ENCODE measurements around the gene MVB12B.
"Not testable (repeated sequence)": the region's sequence is repeated elsewhere in the genome, so short reads cannot be mapped to it uniquely, and the experiment has no call there.

The MVB12B gene

DNA sequence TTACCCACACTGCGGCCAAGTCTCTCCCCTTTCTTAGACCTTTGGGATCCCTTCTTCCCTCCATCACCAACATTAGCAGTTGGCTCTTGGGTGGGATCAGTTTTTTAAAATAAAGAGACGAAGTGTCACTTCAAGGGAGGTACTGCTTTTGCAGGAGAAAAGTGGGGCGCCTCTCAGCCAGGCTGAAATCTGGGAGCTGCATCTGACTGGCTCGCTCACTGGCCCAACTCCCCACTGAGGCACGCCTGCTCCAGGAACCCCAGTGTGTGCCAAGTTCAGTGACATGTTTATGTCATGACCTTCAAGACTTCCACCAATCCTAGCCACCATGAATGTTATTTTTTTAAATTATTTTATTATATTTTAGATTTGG is 130.5 kb downstream of the MVB12B start:
- no peak for DNase-seq

DNA sequence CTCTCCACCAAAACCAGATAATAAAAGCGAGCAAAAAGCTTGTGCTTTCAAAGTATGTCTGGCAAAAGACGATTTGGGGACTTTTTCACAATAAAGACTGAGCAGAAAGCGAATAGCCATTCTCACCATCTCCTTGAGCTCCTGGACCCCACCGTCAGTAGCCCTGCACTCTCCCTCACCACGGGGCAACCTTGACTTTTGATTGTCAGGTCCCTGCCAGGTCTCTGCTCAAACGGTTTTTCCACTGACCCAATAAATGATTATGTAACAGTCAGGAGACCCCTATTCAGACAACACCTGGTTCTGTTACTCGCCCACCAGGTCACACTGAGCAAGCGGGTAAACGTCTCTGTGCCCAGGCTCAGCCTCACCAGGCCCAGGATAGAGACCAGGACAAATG is 131.3 kb downstream of the MVB12B start:
- DNase-seq: no peak

DNA sequence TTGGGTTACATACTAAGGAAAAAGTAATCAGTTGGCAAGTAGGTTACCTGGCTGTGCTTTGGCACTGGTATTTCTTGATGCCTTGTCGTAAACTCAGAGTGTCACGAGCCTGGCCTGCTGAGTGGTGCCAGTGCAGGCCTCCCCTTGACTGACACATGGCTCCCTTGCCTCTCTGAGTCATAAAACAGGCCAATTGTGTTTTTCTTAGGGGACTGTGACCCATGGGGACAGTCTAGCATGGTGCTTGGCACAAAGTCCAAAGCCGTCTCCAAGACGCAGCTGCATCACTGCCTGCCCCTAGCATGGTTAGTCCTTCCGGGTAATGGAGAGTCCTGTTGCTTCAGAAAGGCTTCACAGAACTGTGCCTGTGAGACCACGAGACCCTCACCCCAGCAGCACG is 132.5 kb downstream of the MVB12B start:
- DNase-seq: no peak

DNA sequence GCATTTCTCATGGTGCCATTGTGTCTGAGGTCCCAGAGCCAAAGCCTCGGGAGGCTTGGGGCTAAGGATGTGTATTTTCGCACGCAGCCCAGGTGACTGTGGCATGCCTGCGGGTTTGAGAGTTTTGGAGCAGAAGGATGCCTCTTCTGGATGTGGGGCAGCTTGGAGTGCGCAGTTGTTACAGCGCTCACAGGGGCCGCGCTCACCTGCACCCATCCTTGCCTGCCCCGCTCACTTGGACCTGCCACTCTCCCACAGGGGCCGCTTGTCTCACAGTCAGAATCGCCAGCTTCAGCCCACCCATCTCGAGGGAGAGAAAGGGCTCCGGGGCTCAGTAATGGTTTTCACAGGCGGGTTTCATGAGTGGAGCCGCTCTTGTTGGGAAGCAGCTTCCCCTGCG is 132.9 kb downstream of the MVB12B start:
- no peak for DNase-seq

DNA sequence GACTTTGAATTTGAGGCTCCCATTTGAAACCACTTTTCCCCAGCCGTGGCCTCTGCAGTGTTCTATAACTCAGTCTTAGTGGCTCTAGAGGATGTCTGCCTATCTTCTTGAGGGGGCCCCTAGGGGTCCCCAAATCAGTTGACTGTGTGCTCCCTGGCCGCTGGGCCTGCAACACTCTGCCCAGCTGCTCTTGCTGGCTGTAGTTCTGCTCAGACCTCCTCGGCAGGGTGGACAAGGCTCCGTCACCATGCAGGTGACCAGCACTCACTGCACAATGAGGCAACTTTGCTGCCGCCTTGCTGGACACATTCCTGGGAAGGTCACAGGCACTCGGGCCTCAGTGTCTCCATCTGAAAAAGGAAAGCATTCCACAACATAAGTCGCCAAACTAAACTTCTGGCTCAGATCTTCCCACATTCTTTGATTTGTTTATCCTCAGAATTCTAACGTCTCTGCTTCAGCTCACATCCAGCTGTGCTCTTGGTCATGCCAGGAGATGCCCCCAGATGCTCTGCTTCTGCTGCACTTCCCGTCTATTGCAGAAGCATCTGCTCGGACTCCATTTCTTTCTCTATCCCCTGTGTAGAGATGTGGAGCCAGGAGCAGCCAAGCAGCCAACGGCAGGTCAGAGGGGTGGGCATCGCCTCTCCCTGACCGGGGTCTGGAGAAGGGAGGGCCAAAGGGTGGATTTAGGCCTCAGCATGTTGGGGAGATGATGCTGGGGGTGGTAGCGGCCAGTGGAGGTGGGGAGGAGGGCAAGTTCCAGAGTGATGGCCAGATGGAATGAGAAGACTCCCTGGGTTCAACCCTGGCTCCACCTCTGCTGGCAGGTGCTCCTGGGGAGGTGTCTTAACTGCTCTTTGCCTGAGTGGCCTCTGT is 133.6 kb downstream of the MVB12B start:
- DNase-seq: no peak

DNA sequence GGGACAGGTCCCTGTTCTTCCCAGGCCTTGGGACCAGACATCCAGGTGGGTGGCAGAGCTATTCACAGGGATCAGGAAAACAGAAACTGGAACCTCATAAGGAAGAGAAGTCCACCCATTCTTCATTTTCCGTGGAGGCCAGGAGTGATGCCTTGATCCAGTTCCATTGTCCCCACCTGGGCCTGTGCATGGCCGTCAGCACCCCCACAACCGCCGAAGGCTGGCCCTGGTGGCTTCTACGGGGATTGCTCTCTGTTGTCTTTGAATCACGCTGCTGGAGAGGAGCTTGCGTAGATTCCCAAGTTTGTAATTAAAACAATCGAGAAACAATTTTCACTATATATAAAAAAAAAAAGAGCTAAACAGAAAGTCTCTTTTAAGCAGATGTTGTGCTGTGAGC is 134.4 kb downstream of the MVB12B start:
- DNase-seq: no peak

DNA sequence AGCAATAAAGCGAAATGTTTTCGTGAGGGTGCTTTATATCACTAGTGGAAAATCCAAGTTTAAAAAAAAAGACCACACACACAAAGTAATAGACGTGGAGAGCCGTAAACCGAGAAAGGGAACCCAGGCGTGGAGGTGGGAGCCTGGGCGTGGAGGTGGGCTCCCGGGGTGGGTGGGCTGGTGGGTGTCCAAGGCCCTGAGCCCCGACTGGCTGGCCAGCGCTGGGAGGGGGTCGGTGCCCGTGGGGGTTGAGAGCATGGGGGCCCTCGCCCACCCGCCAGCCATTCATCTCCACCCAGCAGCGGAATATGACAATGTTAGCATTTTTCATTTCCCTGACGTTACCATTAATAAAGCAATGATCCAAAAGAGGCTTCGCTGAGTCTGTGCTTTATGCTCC is 135.0 kb downstream of the MVB12B start:
- DNase-seq: no peak

DNA sequence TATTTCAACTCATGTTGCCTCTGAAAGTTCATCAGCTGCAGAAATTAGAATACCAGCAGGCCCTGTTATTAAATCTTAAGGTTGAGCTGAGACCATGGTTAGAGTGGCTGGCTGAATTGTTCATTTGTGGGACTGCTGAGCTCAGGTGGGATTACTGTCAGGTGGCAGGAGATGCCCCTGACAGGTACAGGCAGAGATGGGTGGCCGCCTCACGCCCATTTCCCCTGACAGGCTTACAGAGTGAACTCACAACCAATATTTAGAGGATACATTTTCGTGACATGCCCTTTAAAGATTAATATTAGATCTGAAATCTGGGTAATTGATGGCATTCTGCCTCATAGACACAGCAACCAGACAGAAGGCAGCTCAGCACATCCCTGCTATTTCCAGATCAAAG is 136.0 kb downstream of the MVB12B start:
- no peak for DNase-seq

DNA sequence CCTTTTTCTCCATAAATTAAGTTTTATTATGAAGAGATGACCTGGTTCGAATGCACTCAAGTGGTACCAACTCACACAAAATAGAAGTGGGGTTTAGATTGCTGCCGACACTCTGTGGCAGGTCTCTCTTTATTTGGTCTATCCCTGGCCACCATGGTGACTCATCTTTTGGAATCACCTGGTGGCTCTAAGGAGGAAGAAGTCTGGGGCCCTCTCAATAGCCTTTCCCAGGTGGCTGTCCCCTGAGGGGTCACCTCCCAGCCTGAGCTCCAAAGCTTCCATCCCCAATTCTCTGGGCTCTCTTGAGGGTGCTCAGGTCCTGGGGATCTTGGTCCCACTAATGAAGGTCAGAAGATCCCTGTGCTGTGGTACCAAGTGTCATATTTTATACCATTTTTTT is 136.8 kb downstream of the MVB12B start:
- DNase-seq: no peak

DNA sequence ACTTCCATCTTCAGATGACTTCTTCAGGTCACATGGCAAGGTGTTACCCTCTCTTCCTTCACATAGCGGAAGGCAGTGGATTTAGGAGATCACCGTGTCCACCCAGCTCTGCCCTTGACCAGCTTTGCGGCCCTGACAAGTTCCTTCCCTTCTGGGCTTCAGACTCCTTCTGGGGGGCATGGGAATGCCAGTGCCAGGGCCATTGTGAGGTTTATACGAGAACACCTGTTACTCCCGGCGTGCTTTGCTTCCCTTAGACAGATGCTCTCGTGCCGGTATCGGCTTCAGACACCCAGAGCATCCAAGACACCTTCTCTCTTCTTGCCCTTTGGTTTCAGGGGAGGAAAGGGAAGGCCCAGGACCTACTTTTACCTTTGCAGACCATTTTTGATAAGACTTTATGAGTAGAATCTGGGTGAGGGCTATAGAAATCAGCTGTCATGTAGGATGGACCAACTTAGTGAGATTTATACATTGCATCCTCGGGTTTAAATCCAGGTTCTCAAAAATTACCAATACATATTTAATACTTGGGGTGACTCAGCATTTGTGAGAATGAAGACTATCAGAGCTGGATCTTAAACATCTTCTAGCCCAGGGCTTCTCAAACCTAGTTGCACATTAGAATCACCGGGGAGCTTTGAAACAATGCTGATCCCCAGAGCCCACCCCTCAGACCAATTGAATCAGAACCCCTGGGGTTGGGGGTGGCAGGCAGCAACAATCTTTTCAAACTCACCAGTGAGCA is 138.2 kb downstream of the MVB12B start:
- DNase-seq: no peak

DNA sequence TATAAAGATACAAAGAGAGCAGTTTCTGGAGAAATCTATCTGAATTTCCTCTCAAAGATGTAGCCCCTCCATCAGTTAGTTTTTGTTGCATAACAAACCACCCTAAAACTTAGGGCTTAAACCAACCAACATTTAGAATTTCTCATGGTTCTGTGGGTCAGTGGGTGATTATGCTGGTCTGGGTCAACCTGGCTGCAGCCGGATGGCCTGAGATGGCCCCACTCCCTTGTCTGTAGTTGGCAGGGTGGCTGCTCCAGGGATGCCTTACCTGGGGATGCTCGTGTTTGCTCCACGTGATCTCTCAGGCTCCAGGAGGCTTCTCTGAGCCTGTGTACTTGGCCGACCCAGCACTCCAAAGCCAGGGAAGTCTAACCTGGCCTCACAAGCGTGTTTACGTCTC is 139.3 kb downstream of the MVB12B start:
- no peak for DNase-seq

DNA sequence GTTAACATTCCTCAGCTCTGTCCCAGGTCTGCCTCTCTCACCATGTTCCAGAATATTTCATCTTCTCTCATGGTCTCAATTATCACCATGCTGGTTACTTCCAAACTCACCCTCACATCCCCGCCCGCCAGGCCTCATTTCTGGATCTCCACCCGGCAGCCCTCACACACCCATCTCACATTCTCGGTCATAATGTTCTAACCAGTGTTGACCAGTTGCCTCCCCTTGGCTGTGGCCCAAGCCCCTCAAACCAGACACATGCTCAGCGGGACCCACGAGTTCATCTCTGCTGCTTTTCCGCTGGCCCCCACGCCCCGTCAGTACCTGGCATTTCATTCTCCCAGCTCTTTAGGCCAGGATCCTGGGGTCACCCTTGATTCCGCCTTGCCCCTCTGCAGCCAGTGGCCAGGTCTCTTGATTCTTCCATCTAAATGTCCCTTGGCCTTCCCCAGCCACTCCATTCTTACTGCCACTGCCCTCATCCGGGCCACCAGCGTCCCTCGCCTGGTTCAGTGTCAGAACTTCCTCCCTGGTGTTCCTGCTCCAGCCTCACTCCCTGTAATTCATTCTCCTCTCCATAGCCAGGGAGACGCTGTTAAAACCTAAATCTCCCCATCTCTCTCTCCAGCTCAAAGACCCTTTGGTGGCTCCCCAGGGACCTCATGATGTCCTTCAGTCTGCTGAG is 141.7 kb downstream of the MVB12B start:
- DNase-seq: no peak

DNA sequence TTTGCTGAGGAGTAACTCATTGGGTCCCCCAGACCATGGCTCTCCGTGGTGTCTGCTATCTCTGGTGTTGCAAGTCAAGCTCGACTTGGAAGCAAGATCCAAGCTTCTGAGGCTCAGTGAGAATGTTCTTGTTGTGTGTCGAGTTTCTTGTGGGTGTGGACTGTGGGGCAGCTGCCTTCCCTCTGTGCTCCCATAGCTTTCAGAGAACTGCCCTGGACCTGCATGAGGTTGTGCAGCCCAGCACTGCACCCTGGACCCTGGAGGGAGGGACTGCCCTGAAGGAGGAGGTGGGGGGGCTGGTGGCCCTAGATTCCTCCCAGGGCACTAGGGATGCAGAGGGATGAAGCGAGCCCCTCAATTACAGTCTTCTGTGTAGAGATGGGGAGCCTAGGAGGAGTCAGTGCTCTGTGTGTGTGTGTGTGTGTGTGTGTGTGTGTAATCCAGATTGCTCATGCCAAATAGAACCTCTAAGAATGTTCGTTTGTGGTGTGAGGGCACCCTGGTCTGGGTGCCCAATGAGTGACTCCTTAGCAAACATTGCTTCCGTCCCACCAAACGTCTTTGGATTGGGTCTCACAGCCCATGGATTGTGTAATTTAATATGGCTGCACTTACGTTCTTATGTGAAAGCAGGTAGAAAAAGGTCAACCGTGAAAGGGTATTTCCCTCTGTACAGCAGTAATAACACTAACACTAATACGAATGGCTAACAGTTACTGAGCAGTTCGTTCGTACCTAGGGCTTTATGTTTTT is 143.8 kb downstream of the MVB12B start:
- no peak for DNase-seq

DNA sequence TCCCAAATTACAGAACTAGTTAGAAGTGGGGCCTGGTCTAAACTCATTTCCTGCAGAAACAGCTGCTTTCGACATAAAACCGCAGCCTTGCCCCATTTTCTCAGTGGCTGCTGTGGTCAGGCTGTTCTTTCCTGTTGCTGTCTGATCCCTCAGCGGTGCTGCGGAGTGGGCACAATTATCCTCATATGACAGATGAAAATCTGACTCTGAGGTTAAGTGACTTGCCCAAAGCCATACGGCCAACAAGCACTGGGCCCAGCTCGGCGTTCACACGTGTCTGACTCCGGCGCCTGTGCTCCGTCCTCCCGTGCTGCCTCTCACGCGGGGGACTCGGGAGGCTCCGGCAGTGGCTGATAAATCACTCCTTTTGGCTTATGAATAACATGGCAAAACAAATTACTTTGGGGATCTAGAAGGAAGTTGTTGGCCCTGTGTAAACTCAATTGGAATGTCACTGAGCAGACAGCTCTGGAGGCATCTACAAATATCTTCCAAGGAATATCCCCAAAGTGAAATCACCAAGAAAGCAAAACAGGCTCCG is 144.5 kb downstream of the MVB12B start:
- no peak for DNase-seq

DNA sequence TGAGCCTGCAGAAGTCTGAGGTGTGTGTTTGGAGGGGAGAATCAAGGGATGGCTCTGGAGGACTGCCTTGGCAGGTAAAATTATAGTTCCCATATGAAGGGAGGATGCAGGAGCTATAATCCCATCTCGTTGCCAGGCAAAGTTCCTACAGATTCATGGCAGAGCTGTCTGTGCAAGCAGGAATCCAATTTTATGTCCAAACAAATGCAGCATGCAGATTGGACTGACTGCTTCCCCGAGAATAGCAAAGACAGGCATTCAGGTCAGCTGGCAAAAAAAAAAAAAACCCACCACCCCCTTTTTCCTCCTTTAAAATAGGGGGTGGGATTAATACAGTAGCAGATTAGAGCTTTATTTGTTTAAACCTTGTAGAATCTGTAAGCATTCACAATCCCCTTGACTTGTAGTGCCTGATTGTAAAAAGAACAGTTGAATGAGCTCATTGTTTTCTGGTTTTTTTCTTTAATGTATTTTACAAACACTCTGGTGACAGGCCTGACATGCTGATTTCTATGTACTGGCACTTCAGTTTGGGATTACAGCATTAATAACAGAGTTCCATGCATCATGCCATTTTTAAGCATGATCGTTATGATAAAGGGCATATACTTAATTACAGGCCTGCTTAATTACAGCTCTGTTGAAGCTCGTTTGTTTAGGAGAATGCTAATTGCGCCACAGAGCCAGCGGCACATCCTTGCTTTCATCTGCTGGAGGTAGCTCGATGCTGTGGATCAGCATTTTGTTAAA is 145.7 kb downstream of the MVB12B start:
- peak; percentile 12 for DNase-seq

DNA sequence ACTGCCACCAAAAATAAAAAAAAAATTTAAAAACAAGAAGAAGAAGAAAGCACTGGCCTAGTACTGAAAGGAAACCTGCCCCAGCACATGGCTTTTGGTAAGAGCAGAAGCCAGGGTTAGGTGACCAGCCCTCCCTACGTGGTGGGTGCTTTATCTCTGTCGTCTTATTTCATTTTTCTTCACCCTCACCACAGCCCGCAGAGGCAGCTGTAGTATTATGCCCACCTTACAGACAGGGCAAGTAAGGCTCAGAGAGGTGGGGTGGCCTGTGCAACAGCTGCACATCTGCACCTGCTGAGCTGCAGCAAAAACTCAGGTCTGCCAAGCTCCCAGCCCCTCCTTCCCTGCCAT is 146.3 kb downstream of the MVB12B start:
- no peak for DNase-seq

DNA sequence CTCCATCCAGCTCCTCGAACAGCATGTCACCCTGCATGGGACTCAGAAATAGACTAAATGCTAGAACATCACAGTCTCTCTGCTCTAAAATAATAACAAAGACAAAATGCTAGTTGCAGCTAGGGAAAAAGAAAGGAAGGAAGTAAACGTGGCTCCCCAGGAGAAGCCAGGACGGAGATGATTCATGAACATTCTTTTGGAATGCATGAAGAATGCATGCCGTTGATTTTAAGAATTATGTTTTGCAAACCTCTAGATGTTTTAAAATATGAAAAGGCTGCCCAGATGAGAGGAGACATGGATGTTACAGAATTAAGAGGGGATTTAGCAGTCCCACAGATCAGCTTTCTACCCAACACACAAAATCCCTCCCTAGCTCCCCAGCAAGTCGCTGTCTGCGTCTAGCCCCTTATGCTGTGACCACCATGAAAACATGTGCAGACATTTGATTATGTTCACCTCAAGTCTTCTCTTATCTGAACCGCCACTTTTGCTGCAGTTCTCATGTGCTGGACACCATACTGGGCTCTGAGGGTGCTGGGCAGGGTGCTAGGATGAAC is 147.7 kb downstream of the MVB12B start:
- DNase-seq: no peak

DNA sequence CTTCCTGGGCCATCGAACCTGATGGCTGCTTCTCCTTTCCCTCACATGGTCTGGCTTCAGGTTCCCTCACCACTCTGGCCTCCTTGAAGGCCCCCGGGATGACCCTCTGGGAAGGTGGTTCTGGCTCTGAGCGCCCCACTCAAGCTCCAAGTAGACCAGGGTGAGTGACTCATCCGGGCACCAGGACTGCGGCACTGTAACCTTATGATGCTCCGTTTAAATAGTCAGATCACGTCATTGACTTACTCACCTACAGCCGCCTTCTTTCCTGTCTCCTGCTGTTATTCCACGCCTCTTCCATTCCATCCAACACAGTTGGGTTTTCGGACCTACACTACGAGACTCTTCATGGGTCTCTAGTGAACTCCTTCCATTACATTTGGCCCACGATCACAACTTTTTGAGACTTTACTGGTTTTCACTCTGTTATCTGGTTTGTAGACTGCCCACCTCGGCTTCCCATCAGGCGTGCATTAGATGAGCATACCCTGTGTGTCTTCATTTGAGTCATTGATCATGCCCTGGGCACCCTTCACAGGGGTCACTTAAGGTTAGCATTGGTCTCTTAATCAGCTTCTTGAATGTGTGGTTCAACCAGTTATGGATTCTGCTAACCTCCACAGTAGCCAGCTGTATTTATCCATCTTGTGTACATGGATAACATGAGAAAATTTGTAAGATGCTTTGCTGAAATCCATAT is 148.3 kb downstream of the MVB12B start:
- no peak for DNase-seq

DNA sequence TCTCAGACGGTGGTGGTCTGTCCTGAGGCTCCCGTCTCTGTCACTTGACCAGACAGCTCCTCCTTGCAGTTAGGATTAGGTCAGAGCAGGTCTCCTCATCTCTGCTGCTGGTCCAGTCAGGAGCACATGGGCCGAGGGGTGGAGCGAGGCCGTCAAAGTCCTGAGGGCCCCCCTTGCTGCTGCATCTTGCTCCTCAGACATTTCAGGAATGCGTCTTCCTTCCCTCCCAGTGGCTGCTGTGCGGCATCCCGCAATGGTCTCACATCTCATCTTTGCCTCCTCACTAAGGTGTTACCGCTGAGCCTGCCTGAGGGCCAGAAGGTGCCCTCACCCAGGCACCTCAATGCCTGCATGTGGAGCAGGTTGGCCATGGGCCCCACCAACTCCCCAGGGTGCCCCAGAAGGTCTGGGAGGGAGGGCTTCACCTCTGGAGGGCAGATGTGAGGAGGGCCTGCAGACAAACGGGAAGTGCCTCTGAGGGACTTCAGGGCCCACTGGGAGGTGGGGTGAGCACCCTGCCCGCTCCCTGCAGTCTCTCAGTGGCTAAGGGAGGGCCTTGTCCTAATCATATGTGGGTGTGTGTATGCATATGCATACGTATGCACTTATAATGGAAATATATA is 149.4 kb downstream of the MVB12B start:
- no peak for DNase-seq

DNA sequence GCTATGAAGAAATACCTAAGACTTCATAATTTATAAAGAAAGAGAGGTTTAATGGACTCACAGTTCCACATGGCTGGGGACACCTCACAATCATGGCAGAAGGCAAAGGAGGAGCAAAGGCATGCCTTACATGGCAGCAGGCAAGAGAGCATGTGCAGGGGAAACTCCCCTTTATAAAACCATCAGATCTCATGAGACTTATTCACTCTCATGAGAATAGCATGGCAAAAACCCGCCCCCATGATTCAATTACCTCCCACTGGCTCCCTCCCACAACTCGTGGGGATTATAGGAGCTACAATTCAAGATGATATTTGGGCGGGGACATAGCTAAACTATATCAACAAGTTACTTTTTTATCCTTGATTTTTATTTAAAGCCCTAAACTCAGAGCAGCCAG is 150.8 kb downstream of the MVB12B start:
- DNase-seq: not testable (repeated sequence)
